Measurements from ENCODE around the gene NUDT16L1. TPM values are rescaled to one million over a fixed set of nuclear protein-coding genes. Genes with fewer than 3 reads are reported as not detected.

NUDT16L1 gene
- total and polyA plus RNA-seq, 2 of the 8 experiments (the other 6 are each of a cell fraction or from before 2014, with no cell fraction given): 34.8 to 77.3 TPM

- Histone ChIP-seq H3K79me1 (ENCODE audit: low read depth, low read length) (peaks cover 18% of the 10 kb centered on the region), H4K5ac (ENCODE audit: insufficient read length, low read depth, low read length) (no peak overlapping the region), H3K4me1 (replicated peaks in 1 of 4; ENCODE audit: control insufficient read depth in 3 of 4, insufficient read depth in 4 of 4, low read length in 3 of 4) (peaks cover 0 to 2% (median 0%) of the 10 kb centered on the region in 4 experiments; a peak in 2 of 7 replicates), H2AK5ac (ENCODE audit: low read depth, low read length) (no peak overlapping the region), H2BK15ac (ENCODE audit: low read length) (no peak overlapping the region), H4K8ac (ENCODE audit: extremely low read depth, insufficient read depth, low read length) (no peak overlapping the region), H3K79me2 (ENCODE audit: control insufficient read depth in 1 of 2, insufficient read depth in 2 of 2, low read length in 2 of 2) (peaks cover 0 to 34% of the 10 kb centered on the region in 2 experiments; a peak in 2 of 4 replicates), H3K27ac (ENCODE audit: low read depth, low read length) (no peak overlapping the region), H3K4me3 (ENCODE audit: extremely low read depth in 1 of 4, insufficient read depth in 2 of 4, low read depth in 3 of 4, low read length in 4 of 4) (no peak overlapping the region), H3K56ac (replicated peaks; ENCODE audit: insufficient read length, low read depth, low read length) (no peak overlapping the region), H3K4me2 (ENCODE audit: insufficient read depth in 1 of 2, low read depth in 2 of 2, low read length in 2 of 2) (no peak overlapping the region), H2AFZ (ENCODE audit: low read length) (no peak overlapping the region), H3K27me3 (replicated peaks in 1 of 4; ENCODE audit: control insufficient read depth in 3 of 4, extremely low read depth in 1 of 4, insufficient read depth in 3 of 4, low read length in 3 of 4) (no peaks in the 10 kb centered on the region), H3K9me3 (ENCODE audit: insufficient read depth in 2 of 2, low read depth in 1 of 2, low read length in 1 of 2) (no peaks in the 10 kb centered on the region), H3K23me2 (ENCODE audit: low read depth, low read length) (no peaks in the 10 kb centered on the region), H3K23ac (ENCODE audit: insufficient read length) (no peak overlapping the region), H3K18ac (ENCODE audit: extremely low read depth, low read length) (no peak overlapping the region), H3K9ac (replicated peaks in 1 of 4; ENCODE audit: extremely low read depth in 1 of 4, low read depth in 3 of 4, low read length in 3 of 4) (no peak overlapping the region), H2BK120ac (replicated peaks; ENCODE audit: low read depth, low read length) (no peak overlapping the region), H2BK5ac (ENCODE audit: low read depth, low read length) (no peak overlapping the region), H2BK20ac (ENCODE audit: low read length) (no peak overlapping the region), H3K4ac (replicated peaks; ENCODE audit: insufficient read length, low read depth, low read length) (no peak overlapping the region), H3K14ac (ENCODE audit: insufficient read length) (no peak overlapping the region), H2BK12ac (ENCODE audit: low read depth, low read length) (no peak overlapping the region), H4K20me1 (replicated peaks in 1 of 2; ENCODE audit: control insufficient read depth in 1 of 2, insufficient read depth in 2 of 2, low read length in 2 of 2) (peaks cover 5 to 13% of the 10 kb centered on the region in 2 experiments), H4K91ac (replicated peaks; ENCODE audit: insufficient read length, low read length) (no peak overlapping the region), H3K36me3 (ENCODE audit: control insufficient read depth in 2 of 4, insufficient read depth in 4 of 4, low read length in 3 of 4) (peaks cover 0 to 11% (median 7%) of the 10 kb centered on the region in 4 experiments; a peak in 6 of 8 replicates)
- FAIRE-seq: no peak
- DNase-seq (ENCODE audit: low read depth in 1 of 2, low spot score in 2 of 2): no peak
- WGBS, 2 experiments (ENCODE audit: extremely low coverage in 1 of 2, insufficient coverage in 1 of 2, insufficient read length in 1 of 2, insufficient replicate concordance in 2 of 2, low coverage in 1 of 2, low lambda C conversion rate in 2 of 2, missing lambda C conversion rate in 1 of 2): 83% methylated on average over 11 of the region's 13 CpGs; no CpG with 5 or more reads in 1 of the 2 experiments
- CTCF ChIA-PET (ENCODE audit: partially characterized antibody): interaction anchor here (1.4 to 2.9 kb wide), 7 partner anchors 12 to 56 kb away, joined by 3 to 49 read pairs (median 10); partner anchors contain the start of gene MGRN1
- POLR2A ChIA-PET (ENCODE audit: partially characterized antibody): no interaction called here
- no peak for TF ChIP-seq POU5F1 (IDR thresholded peaks at IDR 0.05; ENCODE audit: low read depth, low read length)
- TF ChIP-seq NRF1 (IDR thresholded peaks at IDR 0.05; ENCODE audit: low read depth, low read length): no peak
- TF ChIP-seq MAX (IDR thresholded peaks at IDR 0.05): no peak
- TF ChIP-seq JUND (IDR thresholded peaks at IDR 0.05; ENCODE audit: low read length): no peak
- TF ChIP-seq RNF2 (IDR thresholded peaks at IDR 0.05; ENCODE audit: borderline replicate concordance, low read depth, low read length, missing control alignments, poor library complexity, severe bottlenecking): no peak
- TF ChIP-seq PHF8 (conservative IDR thresholded peaks at IDR 0.05; ENCODE audit: low read depth, low read length): no peak
- TF ChIP-seq YY1 (IDR thresholded peaks at IDR 0.05; ENCODE audit: low read depth, low read length): no peak
- no peak for TF ChIP-seq KDM5A (IDR thresholded peaks at IDR 0.05; ENCODE audit: low read length)
- no peak for TF ChIP-seq ASH2L (IDR thresholded peaks at IDR 0.05; ENCODE audit: low read length)
- TF ChIP-seq JUN (IDR thresholded peaks at IDR 0.05; ENCODE audit: low read depth, low read length): no peak
- TF ChIP-seq ATF2 (IDR thresholded peaks at IDR 0.05; ENCODE audit: low read length): no peak
- TF ChIP-seq RAD21 (IDR thresholded peaks at IDR 0.05 in 1 of 2, conservative IDR thresholded peaks at IDR 0.05 in 1 of 2; ENCODE audit: low read depth in 2 of 2, low read length in 2 of 2): no peak
Observed at GRCh38 chr16:4648917-4649316, 44.4 kb upstream of the NUDT16L1 start.

Measured in H1 (cell line).